K562 (cell line): ENCODE measurements around the gene NAA10. TPM values are rescaled to one million over a fixed set of nuclear protein-coding genes. Genes with fewer than 3 reads are reported as not detected.
A peak's percentile ranks its signal among the peaks of the same experiment; 100 is the strongest.

ENCODE experiments used
- ATF7 ChIP-seq: fragments of 450-650 bp; IDR thresholded peaks from 2 replicates; pipeline ENCODE4 v1.7.1; 2014; ENCODE audit warnings: mild to moderate bottlenecking, moderate library complexity
- BHLHE40 ChIP-seq: IDR thresholded peaks from 2 replicates; pipeline ENCODE4 v1.6.1; 2011; ENCODE audit warnings: low read length, improper control_type of control experiment
- CREM ChIP-seq: IDR thresholded peaks from 2 replicates; pipeline ENCODE4 v1.6.1; 2014; ENCODE audit warnings: antibody characterized with exemption, low read depth
- E2F3 ChIP-seq: fragments of 250-450 bp; sonication (Bioruptor Pico); IDR thresholded peaks from 2 replicates; pipeline ENCODE4 v1.4.0; 2020; ENCODE audit warnings: mild to moderate bottlenecking
- ILK ChIP-seq: fragments of 450-650 bp; IDR thresholded peaks from 2 replicates; pipeline ENCODE4 v1.6.1; 2016; ENCODE audit warnings: missing genetic modification characterization, low read depth, mild to moderate bottlenecking, missing compliant biosample characterization, moderate library complexity, borderline replicate concordance
- IRF1 ChIP-seq: sonication (generic); formaldehyde crosslinking; IDR thresholded peaks from 2 replicates; pipeline ENCODE4 v1.8.0; 2022; ENCODE audit warnings: missing genetic modification reagents, mild to moderate bottlenecking, borderline replicate concordance
- KLF10 ChIP-seq: fragments of 250-450 bp; sonication (Bioruptor Pico); IDR thresholded peaks from 2 replicates; pipeline ENCODE4 v1.6.1; 2021; ENCODE audit warnings: matching md5 sums
- NR1H2 ChIP-seq: sonication (generic); formaldehyde crosslinking; IDR thresholded peaks from 2 replicates; pipeline ENCODE4 v1.4.0; 2020; ENCODE audit warnings: mild to moderate bottlenecking, missing genetic modification reagents
- SIN3A ChIP-seq, 2 experiments: fragments of 150-350 bp in 1 of 2; IDR thresholded peaks; 2 replicates each; pipeline ENCODE4 v1.6.1; 2011 to 2016; ENCODE audit warnings: borderline replicate concordance in 2 of 2, low read depth in 2 of 2, low read length in 2 of 2, mild to moderate bottlenecking in 2 of 2, moderate library complexity in 2 of 2; ENCODE audit not compliant: control insufficient read depth in 1 of 2
- SMC3 ChIP-seq: conservative IDR thresholded peaks from 2 replicates; pipeline ENCODE4 v1.6.1; 2011; ENCODE audit warnings: low read depth, low read length, improper control_type of control experiment; ENCODE audit not compliant: insufficient read depth
- STAT5A ChIP-seq: IDR thresholded peaks from 2 replicates; pipeline ENCODE4 v1.6.1; 2012; ENCODE audit warnings: low read length, inconsistent platforms, borderline replicate concordance
- SUPT5H ChIP-seq: fragments of 450-650 bp; IDR thresholded peaks from 2 replicates; pipeline ENCODE4 v1.6.1; 2016
- TEAD1 ChIP-seq, 2 experiments: fragments of 450-650 bp in 1 of 2; sonication (generic) in 1 of 2; formaldehyde crosslinking; IDR thresholded peaks; 2 replicates each; pipeline versions ENCODE4 v1.4.0 to v1.8.0; 2020 to 2022; ENCODE audit warnings: mild to moderate bottlenecking in 2 of 2, missing genetic modification reagents in 1 of 2
- TFE3 ChIP-seq: fragments of 450-650 bp; formaldehyde crosslinking; IDR thresholded peaks from 2 replicates; pipeline ENCODE4 v1.4.0; 2020; ENCODE audit warnings: mild to moderate bottlenecking, mixed read lengths
- THRAP3 ChIP-seq: fragments of 450-650 bp; IDR thresholded peaks from 2 replicates; pipeline ENCODE4 v1.6.1; 2016; ENCODE audit warnings: mild to moderate bottlenecking, inconsistent platforms, borderline replicate concordance
- YY1 ChIP-seq, 3 experiments: IDR thresholded peaks; 2 replicates each; pipeline ENCODE4 v1.6.1; 2011; ENCODE audit warnings: low read length in 2 of 3, mild to moderate bottlenecking in 2 of 3, moderate library complexity in 2 of 3, borderline replicate concordance in 1 of 3, control low read depth in 1 of 3, low read depth in 1 of 3; ENCODE audit not compliant: insufficient read depth in 3 of 3, insufficient replicate concordance in 2 of 3, control insufficient read depth in 1 of 3, insufficient read length in 1 of 3; ENCODE audit errors: extremely low read depth in 1 of 3
- polyA plus RNA-seq, 8 experiments: library from polyadenylated mRNA; depleted of rRNA in 4 of 8; stranded (reverse) in 5 of 8; unstranded in 3 of 8; fragments of >200 nt; fragmentation: Nextera tagmentation in 2 of 8; fragmentation: Illumina TruSeq in 1 of 8; extraction: Ambion mirVana in 2 of 8; extraction: Trizol in 1 of 8; gene quantifications; 2 replicates each; pipeline versions ENCODE4 v1.2.1 to v1.2.3, GENCODE V29; 2011 to 2014; ENCODE audit warnings: inconsistent platforms in 1 of 8, missing spikeins in 1 of 8
- total RNA-seq, 7 experiments: library from RNA; depleted of rRNA in 6 of 7; stranded (reverse); fragments of >200 nt in 6 of 7; fragmentation: Illumina TruSeq in 2 of 7; extraction: Trizol in 2 of 7; gene quantifications; 2 replicates each; pipeline versions ENCODE4 v1.2.1 to v1.2.3, GENCODE V29; 2011 to 2021; ENCODE audit warnings: low replicate concordance in 1 of 7
- TF ChIP-seq, protein P1 (sequence below): fragments of 450-650 bp; IDR thresholded peaks from 2 replicates; pipeline ENCODE4 v1.6.1; 2014; ENCODE audit warnings: low read depth, mild to moderate bottlenecking, moderate library complexity, borderline replicate concordance
- TF ChIP-seq, protein P2 (sequence below), 2 experiments: fragments of 150-350 bp in 1 of 2; IDR thresholded peaks; 2 replicates each; pipeline ENCODE4 v1.6.1; 2012 to 2016; ENCODE audit warnings: low read depth in 2 of 2, low read length in 2 of 2, mild to moderate bottlenecking in 1 of 2, moderate library complexity in 1 of 2

NAA10 gene
- total and polyA plus RNA-seq, 9 of the 15 experiments (the other 6 are each of a cell fraction or from before 2014, with no cell fraction given): 11.1 to 250 (median 134) TPM

GRCh38 chrX:153972368-153973126 is 37.7 kb upstream of the NAA10 start, which contains the start of gene TMEM187 (continued):
- no peak for TF ChIP-seq THRAP3
- no peak for TF ChIP-seq TFE3
- TF ChIP-seq YY1 (IDR thresholded peaks at IDR 0.05; ENCODE audit: borderline replicate concordance in 1 of 3, control insufficient read depth in 1 of 3, extremely low read depth in 1 of 3, insufficient read depth in 3 of 3, insufficient read length in 1 of 3, insufficient replicate concordance in 2 of 3, low read depth in 1 of 3, low read length in 2 of 3): peak in 2 of 3 experiments; percentile 3 to 20
- TF ChIP-seq IRF1 (CRISPR knock-in tag): no peak
- 0 out of 2 replicates have a peak, but pooled peaks have one; percentile 9 for TF ChIP-seq ATF7
- TF ChIP-seq ILK (tag): no peak
- peak; percentile 85 for TF ChIP-seq E2F3 (CRISPR knock-in tag)
- no peak for TF ChIP-seq TEAD1 (CRISPR knock-in tag; IDR thresholded peaks at IDR 0.05)
- peak; percentile 77 for TF ChIP-seq BHLHE40
- no peak for TF ChIP-seq KLF10 (CRISPR knock-in tag)
- TF ChIP-seq SUPT5H: no peak
- TF ChIP-seq SIN3A (IDR thresholded peaks at IDR 0.05; ENCODE audit: borderline replicate concordance in 2 of 2, control insufficient read depth in 1 of 2, low read depth in 2 of 2, low read length in 2 of 2): peak in 1 of 2 experiments; percentile 26; a peak in 1 of 4 replicates
- TF ChIP-seq, protein P1, sequence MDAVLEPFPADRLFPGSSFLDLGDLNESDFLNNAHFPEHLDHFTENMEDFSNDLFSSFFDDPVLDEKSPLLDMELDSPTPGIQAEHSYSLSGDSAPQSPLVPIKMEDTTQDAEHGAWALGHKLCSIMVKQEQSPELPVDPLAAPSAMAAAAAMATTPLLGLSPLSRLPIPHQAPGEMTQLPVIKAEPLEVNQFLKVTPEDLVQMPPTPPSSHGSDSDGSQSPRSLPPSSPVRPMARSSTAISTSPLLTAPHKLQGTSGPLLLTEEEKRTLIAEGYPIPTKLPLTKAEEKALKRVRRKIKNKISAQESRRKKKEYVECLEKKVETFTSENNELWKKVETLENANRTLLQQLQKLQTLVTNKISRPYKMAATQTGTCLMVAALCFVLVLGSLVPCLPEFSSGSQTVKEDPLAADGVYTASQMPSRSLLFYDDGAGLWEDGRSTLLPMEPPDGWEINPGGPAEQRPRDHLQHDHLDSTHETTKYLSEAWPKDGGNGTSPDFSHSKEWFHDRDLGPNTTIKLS: peak; percentile 60; the same call in 1 of the 2 replicates
- no peak for TF ChIP-seq NR1H2 (CRISPR knock-in tag)
- TF ChIP-seq SMC3: 0 out of 2 replicates have a peak, but pooled peaks have one; percentile 2
- TF ChIP-seq, protein P2, sequence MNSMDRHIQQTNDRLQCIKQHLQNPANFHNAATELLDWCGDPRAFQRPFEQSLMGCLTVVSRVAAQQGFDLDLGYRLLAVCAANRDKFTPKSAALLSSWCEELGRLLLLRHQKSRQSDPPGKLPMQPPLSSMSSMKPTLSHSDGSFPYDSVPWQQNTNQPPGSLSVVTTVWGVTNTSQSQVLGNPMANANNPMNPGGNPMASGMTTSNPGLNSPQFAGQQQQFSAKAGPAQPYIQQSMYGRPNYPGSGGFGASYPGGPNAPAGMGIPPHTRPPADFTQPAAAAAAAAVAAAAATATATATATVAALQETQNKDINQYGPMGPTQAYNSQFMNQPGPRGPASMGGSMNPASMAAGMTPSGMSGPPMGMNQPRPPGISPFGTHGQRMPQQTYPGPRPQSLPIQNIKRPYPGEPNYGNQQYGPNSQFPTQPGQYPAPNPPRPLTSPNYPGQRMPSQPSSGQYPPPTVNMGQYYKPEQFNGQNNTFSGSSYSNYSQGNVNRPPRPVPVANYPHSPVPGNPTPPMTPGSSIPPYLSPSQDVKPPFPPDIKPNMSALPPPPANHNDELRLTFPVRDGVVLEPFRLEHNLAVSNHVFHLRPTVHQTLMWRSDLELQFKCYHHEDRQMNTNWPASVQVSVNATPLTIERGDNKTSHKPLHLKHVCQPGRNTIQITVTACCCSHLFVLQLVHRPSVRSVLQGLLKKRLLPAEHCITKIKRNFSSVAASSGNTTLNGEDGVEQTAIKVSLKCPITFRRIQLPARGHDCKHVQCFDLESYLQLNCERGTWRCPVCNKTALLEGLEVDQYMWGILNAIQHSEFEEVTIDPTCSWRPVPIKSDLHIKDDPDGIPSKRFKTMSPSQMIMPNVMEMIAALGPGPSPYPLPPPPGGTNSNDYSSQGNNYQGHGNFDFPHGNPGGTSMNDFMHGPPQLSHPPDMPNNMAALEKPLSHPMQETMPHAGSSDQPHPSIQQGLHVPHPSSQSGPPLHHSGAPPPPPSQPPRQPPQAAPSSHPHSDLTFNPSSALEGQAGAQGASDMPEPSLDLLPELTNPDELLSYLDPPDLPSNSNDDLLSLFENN (IDR thresholded peaks at IDR 0.05; ENCODE audit: low read depth in 2 of 2, low read length in 2 of 2): 0 out of 4 replicates have a peak, but pooled peaks of 1 of the 2 experiments have one; percentile 15
- peak; percentile 80 for TF ChIP-seq CREM
- TF ChIP-seq STAT5A: no peak
